Measurements from ENCODE around the gene RHEX. TPM values are rescaled to one million over a fixed set of nuclear protein-coding genes. Genes with fewer than 3 reads are reported as not detected.

Gene RHEX
- total RNA-seq, 4 donors from 2014 or later, result 1.1 to 28.1 (median 3.5) TPM

GRCh38 chr1:206110820-206111219 is 57.8 kb downstream of the RHEX start:
- TF ChIP-seq POLR2A (IDR thresholded peaks at IDR 0.05) (no peak), CTCF (IDR thresholded peaks at IDR 0.05) (no peak)

DNA sequence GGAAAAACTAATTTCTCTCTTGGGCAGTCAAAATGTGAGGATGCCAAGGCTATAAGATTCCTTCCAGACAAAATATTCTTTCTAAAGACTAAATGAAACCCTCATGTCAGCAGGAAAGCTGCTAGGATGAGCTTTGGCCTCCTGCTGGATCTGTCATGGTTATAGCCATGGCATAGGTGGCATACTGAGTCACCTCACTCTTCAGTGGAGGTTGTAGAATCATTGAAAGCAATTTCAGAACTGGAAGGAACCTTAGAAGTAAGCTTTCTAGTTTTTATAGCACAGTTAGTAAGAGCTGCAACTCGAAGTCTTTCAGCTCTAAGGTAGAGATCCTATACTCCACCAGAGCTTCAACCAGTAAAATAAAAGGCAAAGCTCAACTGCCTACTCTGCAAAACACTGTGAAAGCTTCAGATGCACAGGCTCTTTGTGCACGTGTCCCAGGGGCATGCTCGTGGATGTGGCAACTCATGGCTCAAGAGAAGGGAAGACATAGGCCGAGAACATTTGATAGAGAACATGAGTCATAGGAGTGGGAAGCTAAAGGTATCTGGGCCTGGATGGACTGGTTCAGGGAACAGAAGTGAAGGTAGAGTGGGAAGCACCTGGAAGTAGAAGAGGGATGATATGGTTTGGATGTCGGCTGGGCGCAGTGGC is 58.4 kb downstream of the RHEX start:
- H3K36me3 ChIP-seq, result no peaks in the 10 kb centered on the region
- DNase-seq, result peak in 1 of 3 donors; percentile 6
- H3K27me3 ChIP-seq, result no peaks in the 10 kb centered on the region
- no peak overlapping the region for H3K4me3 ChIP-seq
- no peak overlapping the region for H3K27ac ChIP-seq
- H3K4me1 ChIP-seq, result no peaks in the 10 kb centered on the region
- TF ChIP-seq CTCF (IDR thresholded peaks at IDR 0.05) (no peak), POLR2A (IDR thresholded peaks at IDR 0.05) (no peak)
- no peaks in the 10 kb centered on the region for H3K9me3 ChIP-seq

More at GRCh38 chr1:206110820-206111219, 57.8 kb downstream of the RHEX start:
- Histone ChIP-seq H3K4me3 (no peak overlapping the region), H3K27me3 (no peaks in the 10 kb centered on the region), H3K36me3 (no peaks in the 10 kb centered on the region), H3K27ac (no peak overlapping the region), H3K9me3 (no peaks in the 10 kb centered on the region), H3K4me1 (no peaks in the 10 kb centered on the region)
- peak in 1 of 3 donors; percentile 13 for DNase-seq

GRCh38 chr1:206112600-206113301 is 59.8 kb downstream of the RHEX start:
- TF ChIP-seq POLR2A (IDR thresholded peaks at IDR 0.05) (no peak), CTCF (IDR thresholded peaks at IDR 0.05) (no peak)
- H3K4me3 ChIP-seq, result no peak overlapping the region
- no peak overlapping the region for H3K27ac ChIP-seq
- H3K4me1 ChIP-seq, result peaks cover 0 to 10% (median 1%) of the 10 kb centered on the region in 4 donors
- H3K27me3 ChIP-seq, result no peaks in the 10 kb centered on the region
- H3K9me3 ChIP-seq, result no peaks in the 10 kb centered on the region
- DNase-seq, result peak in 2 of 3 donors; percentile 12 to 57
- H3K36me3 ChIP-seq, result no peaks in the 10 kb centered on the region

GRCh38 chr1:206114692-206115640 is 62.0 kb downstream of the RHEX start:
- no peaks in the 10 kb centered on the region for H3K36me3 ChIP-seq
- H3K27ac ChIP-seq, result no peak overlapping the region
- no peaks in the 10 kb centered on the region for H3K9me3 ChIP-seq
- peaks cover 0 to 11% (median 2%) of the 10 kb centered on the region in 4 donors for H3K4me1 ChIP-seq
- H3K4me3 ChIP-seq, result no peak overlapping the region
- DNase-seq, result no peak
- no peak for TF ChIP-seq POLR2A (IDR thresholded peaks at IDR 0.05)
- H3K27me3 ChIP-seq, result no peaks in the 10 kb centered on the region

DNA sequence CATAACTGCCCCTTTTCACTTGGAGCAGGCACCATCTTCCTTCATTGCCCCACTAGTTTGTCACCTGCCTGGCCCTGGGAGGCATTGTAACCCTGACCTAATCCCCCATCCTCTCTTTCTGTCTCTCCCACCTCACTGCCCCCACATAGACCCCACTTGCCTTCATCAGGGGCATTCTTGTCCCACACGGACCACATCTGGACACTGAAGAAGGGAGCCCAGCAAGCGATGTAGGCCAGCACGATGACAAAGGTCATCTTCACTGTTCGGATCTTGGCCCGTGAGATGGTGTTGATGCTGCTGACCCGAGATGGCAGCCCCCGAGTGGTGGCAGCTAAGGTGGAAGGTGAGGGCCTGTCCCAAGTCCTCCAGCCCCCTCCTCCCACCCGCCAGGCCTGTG is 62.8 kb downstream of the RHEX start:
- no peak for TF ChIP-seq POLR2A (IDR thresholded peaks at IDR 0.05)
- TF ChIP-seq CTCF (IDR thresholded peaks at IDR 0.05), result no peak
- Histone ChIP-seq H3K9me3 (peaks cover 0 to 2% (median 0%) of the 10 kb centered on the region in 4 donors), H3K27ac (no peak overlapping the region), H3K4me3 (no peak overlapping the region), H3K4me1 (peaks cover 0 to 11% (median 2%) of the 10 kb centered on the region in 4 donors), H3K36me3 (no peaks in the 10 kb centered on the region), H3K27me3 (no peaks in the 10 kb centered on the region)
- DNase-seq, result no peak
